ENCODE results near the gene SFT2D1.

Gene SFT2D1

GRCh38 chr6:166274163-166274562, 68.2 kb downstream of the SFT2D1 start:
- no peak overlapping the region for H3K4me3 ChIP-seq (ENCODE audit: insufficient read depth in 1 of 2, low read depth in 1 of 2, low read length in 2 of 2)
- H2BK120ac ChIP-seq (ENCODE audit: low read depth, low read length): no peak overlapping the region
- no peak overlapping the region for H3K18ac ChIP-seq (ENCODE audit: low read depth in 1 of 2, low read length in 2 of 2)
- H3K9me3 ChIP-seq (ENCODE audit: control insufficient read depth, low read length): no peaks in the 10 kb centered on the region
- H2AK5ac ChIP-seq (ENCODE audit: low read length, severe bottlenecking): no peak overlapping the region
- no peak overlapping the region for H3K27ac ChIP-seq (ENCODE audit: low read length, poor library complexity, severe bottlenecking)
- DNase-seq: no peak
- no peak overlapping the region for H4K91ac ChIP-seq (ENCODE audit: low read length)
- no peak overlapping the region for H3K4me2 ChIP-seq (ENCODE audit: low read length, poor library complexity, severe bottlenecking)
- H3K4me1 ChIP-seq (ENCODE audit: control insufficient read depth, insufficient read depth, low read depth, low read length): no peaks in the 10 kb centered on the region
- no peak overlapping the region for H2AFZ ChIP-seq (ENCODE audit: low read depth, low read length)
- no peak overlapping the region for H2BK12ac ChIP-seq (ENCODE audit: low read length in 2 of 2)
- H3K79me1 ChIP-seq (replicated peaks; ENCODE audit: low read length, poor library complexity, severe bottlenecking): no peaks in the 10 kb centered on the region
- H3K9ac ChIP-seq (ENCODE audit: low read length): no peak overlapping the region
- H2BK15ac ChIP-seq (ENCODE audit: low read depth, poor library complexity, severe bottlenecking): no peak overlapping the region
- H3K36me3 ChIP-seq (ENCODE audit: control insufficient read depth in 1 of 2, insufficient read depth in 2 of 2, low read depth in 1 of 2, low read length in 2 of 2): no peaks in the 10 kb centered on the region
- no peak overlapping the region for H2BK5ac ChIP-seq (ENCODE audit: low read depth, low read length, poor library complexity, severe bottlenecking)
- H3K27me3 ChIP-seq (ENCODE audit: control insufficient read depth in 1 of 2, insufficient read depth in 1 of 2, low read length in 2 of 2): peaks cover 24% of the 10 kb centered on the region in 2 experiments
- no peak overlapping the region for H3K4ac ChIP-seq (ENCODE audit: low read depth in 1 of 2, low read length in 2 of 2)
- no peak overlapping the region for H4K8ac ChIP-seq (ENCODE audit: low read length)
- H3K14ac ChIP-seq (ENCODE audit: low read length in 2 of 2): no peak overlapping the region
- H3K23ac ChIP-seq (ENCODE audit: low read length in 2 of 2): no peak overlapping the region
- WGBS: 84% methylated on average over 4 of the region's 4 CpGs

GRCh38 chr6:166271376-166271765, 71.0 kb downstream of the SFT2D1 start:
- no peak overlapping the region for H3K9ac ChIP-seq (ENCODE audit: low read length)
- H3K4me3 ChIP-seq (ENCODE audit: insufficient read depth in 1 of 2, low read depth in 1 of 2, low read length in 2 of 2): no peak overlapping the region
- no peak overlapping the region for H4K8ac ChIP-seq (ENCODE audit: low read length)
- no peak overlapping the region for H2BK12ac ChIP-seq (ENCODE audit: low read length in 2 of 2)
- no peak overlapping the region for H2BK5ac ChIP-seq (ENCODE audit: low read depth, low read length, poor library complexity, severe bottlenecking)
- H2AFZ ChIP-seq (ENCODE audit: low read depth, low read length): no peak overlapping the region
- H3K18ac ChIP-seq (ENCODE audit: low read depth in 1 of 2, low read length in 2 of 2): no peak overlapping the region
- no peaks in the 10 kb centered on the region for H3K36me3 ChIP-seq (ENCODE audit: control insufficient read depth in 1 of 2, insufficient read depth in 2 of 2, low read depth in 1 of 2, low read length in 2 of 2)
- DNase-seq: no peak
- no peak overlapping the region for H4K91ac ChIP-seq (ENCODE audit: low read length)
- peaks cover 31 to 33% of the 10 kb centered on the region in 2 experiments for H3K27me3 ChIP-seq (ENCODE audit: control insufficient read depth in 1 of 2, insufficient read depth in 1 of 2, low read length in 2 of 2)
- no peak overlapping the region for H2BK120ac ChIP-seq (ENCODE audit: low read depth, low read length)
- H3K14ac ChIP-seq (ENCODE audit: low read length in 2 of 2): no peak overlapping the region
- H3K23ac ChIP-seq (ENCODE audit: low read length in 2 of 2): no peak overlapping the region
- no peak overlapping the region for H3K4me2 ChIP-seq (ENCODE audit: low read length, poor library complexity, severe bottlenecking)
- WGBS: 76% methylated on average over 9 of the region's 9 CpGs
- H3K4ac ChIP-seq (ENCODE audit: low read depth in 1 of 2, low read length in 2 of 2): no peak overlapping the region
- H2BK15ac ChIP-seq (ENCODE audit: low read depth, poor library complexity, severe bottlenecking): no peak overlapping the region
- no peaks in the 10 kb centered on the region for H3K79me1 ChIP-seq (replicated peaks; ENCODE audit: low read length, poor library complexity, severe bottlenecking)
- H2AK5ac ChIP-seq (ENCODE audit: low read length, severe bottlenecking): no peak overlapping the region
- no peak overlapping the region for H3K27ac ChIP-seq (ENCODE audit: low read length, poor library complexity, severe bottlenecking)
- no peaks in the 10 kb centered on the region for H3K9me3 ChIP-seq (ENCODE audit: control insufficient read depth, low read length)
- no peaks in the 10 kb centered on the region for H3K4me1 ChIP-seq (ENCODE audit: control insufficient read depth, insufficient read depth, low read depth, low read length)

GRCh38 chr6:166270706-166271375, 71.5 kb downstream of the SFT2D1 start:
- H3K14ac ChIP-seq (ENCODE audit: low read length in 2 of 2): no peak overlapping the region
- no peak overlapping the region for H3K9ac ChIP-seq (ENCODE audit: low read length)
- no peak overlapping the region for H2BK120ac ChIP-seq (ENCODE audit: low read depth, low read length)
- 81% methylated on average over 10 of the region's 10 CpGs for WGBS
- H3K36me3 ChIP-seq (ENCODE audit: control insufficient read depth in 1 of 2, insufficient read depth in 2 of 2, low read depth in 1 of 2, low read length in 2 of 2): no peaks in the 10 kb centered on the region
- no peak overlapping the region for H3K4ac ChIP-seq (ENCODE audit: low read depth in 1 of 2, low read length in 2 of 2)
- H3K23ac ChIP-seq (ENCODE audit: low read length in 2 of 2): no peak overlapping the region
- H3K27me3 ChIP-seq (ENCODE audit: control insufficient read depth in 1 of 2, insufficient read depth in 1 of 2, low read length in 2 of 2): peaks cover 28 to 31% of the 10 kb centered on the region in 2 experiments
- no peak overlapping the region for H2BK12ac ChIP-seq (ENCODE audit: low read length in 2 of 2)
- H3K4me3 ChIP-seq (ENCODE audit: insufficient read depth in 1 of 2, low read depth in 1 of 2, low read length in 2 of 2): no peak overlapping the region
- H3K27ac ChIP-seq (ENCODE audit: low read length, poor library complexity, severe bottlenecking): no peak overlapping the region
- no peak overlapping the region for H2BK5ac ChIP-seq (ENCODE audit: low read depth, low read length, poor library complexity, severe bottlenecking)
- H2AFZ ChIP-seq (ENCODE audit: low read depth, low read length): no peak overlapping the region
- no peak overlapping the region for H3K18ac ChIP-seq (ENCODE audit: low read depth in 1 of 2, low read length in 2 of 2)
- no peak overlapping the region for H4K91ac ChIP-seq (ENCODE audit: low read length)
- H3K4me1 ChIP-seq (ENCODE audit: control insufficient read depth, insufficient read depth, low read depth, low read length): no peaks in the 10 kb centered on the region
- H2AK5ac ChIP-seq (ENCODE audit: low read length, severe bottlenecking): no peak overlapping the region
- no peak overlapping the region for H4K8ac ChIP-seq (ENCODE audit: low read length)
- no peaks in the 10 kb centered on the region for H3K79me1 ChIP-seq (replicated peaks; ENCODE audit: low read length, poor library complexity, severe bottlenecking)
- no peaks in the 10 kb centered on the region for H3K9me3 ChIP-seq (ENCODE audit: control insufficient read depth, low read length)
- no peak overlapping the region for H2BK15ac ChIP-seq (ENCODE audit: low read depth, poor library complexity, severe bottlenecking)
- DNase-seq: no peak
- H3K4me2 ChIP-seq (ENCODE audit: low read length, poor library complexity, severe bottlenecking): no peak overlapping the region
